ENCODE results near the gene IP6K1. TPM values are rescaled to one million over a fixed set of nuclear protein-coding genes. Genes with fewer than 3 reads are reported as not detected.
"Not testable (repeated sequence)": the region's sequence is repeated elsewhere in the genome, so short reads cannot be mapped to it uniquely, and the experiment has no call there.

IP6K1 gene
- total RNA-seq, 1 donor from 2014 or later: 56.4 TPM

DNA sequence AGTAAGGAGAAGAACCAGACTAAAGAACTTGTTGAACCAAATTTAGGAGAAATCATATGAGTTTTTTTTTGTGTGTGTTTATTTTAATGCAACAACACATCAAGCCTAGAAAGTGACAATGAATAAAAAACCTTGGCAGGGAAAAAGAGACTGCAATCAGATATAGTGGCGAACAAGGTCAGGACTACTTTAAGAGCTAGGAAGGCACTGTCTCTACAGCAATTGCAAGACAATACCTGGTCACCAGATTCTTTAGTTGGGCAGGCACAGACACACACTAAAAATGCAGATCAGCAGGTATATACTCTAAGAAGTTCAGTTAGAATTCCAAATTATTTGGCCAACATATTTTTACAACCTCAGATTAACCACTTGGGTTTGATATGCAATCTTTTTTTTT lies 31.8 kb downstream of the IP6K1 start:
- Mint-ChIP-seq H3K36me3 (ENCODE audit: low read depth, unreplicated experiment) (peaks cover 7% of the 10 kb centered on the region), H3K27me3 (ENCODE audit: unreplicated experiment) (no peaks in the 10 kb centered on the region), H3K27ac (ENCODE audit: unreplicated experiment) (no peak overlapping the region), H3K4me1 (ENCODE audit: unreplicated experiment) (peaks cover 9% of the 10 kb centered on the region), H3K4me3 (ENCODE audit: unreplicated experiment) (no peak overlapping the region), H3K9me3 (ENCODE audit: unreplicated experiment) (no peaks in the 10 kb centered on the region)
- TF ChIP-seq, protein P1, sequence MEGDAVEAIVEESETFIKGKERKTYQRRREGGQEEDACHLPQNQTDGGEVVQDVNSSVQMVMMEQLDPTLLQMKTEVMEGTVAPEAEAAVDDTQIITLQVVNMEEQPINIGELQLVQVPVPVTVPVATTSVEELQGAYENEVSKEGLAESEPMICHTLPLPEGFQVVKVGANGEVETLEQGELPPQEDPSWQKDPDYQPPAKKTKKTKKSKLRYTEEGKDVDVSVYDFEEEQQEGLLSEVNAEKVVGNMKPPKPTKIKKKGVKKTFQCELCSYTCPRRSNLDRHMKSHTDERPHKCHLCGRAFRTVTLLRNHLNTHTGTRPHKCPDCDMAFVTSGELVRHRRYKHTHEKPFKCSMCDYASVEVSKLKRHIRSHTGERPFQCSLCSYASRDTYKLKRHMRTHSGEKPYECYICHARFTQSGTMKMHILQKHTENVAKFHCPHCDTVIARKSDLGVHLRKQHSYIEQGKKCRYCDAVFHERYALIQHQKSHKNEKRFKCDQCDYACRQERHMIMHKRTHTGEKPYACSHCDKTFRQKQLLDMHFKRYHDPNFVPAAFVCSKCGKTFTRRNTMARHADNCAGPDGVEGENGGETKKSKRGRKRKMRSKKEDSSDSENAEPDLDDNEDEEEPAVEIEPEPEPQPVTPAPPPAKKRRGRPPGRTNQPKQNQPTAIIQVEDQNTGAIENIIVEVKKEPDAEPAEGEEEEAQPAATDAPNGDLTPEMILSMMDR (IDR thresholded peaks at IDR 0.05; ENCODE audit: unreplicated experiment): no peak
- no peak for DNase-seq (ENCODE audit: low spot score)

DNA sequence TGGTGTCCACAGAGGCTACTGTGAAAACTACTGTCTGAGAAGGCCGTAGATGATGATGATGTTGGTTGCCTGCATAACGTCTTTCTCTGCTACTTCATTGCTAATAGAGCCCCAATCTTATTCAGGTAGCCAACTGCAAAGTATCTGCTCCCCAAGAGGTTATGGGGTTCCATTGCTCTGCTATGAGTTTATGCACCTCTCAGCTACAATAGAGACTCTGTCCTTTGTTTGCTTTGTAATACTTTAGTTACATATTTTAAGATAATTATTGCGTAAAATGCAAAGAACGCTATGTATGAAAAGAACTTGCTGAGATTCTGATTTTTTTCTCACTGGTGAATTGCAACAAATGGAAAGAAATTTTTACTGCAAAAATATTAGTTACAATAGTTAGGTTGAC lies 34.8 kb downstream of the IP6K1 start:
- no peak for DNase-seq (ENCODE audit: low spot score)
- TF ChIP-seq, protein P1 (IDR thresholded peaks at IDR 0.05; ENCODE audit: unreplicated experiment): no peak
- no peaks in the 10 kb centered on the region for H3K9me3 Mint-ChIP-seq (ENCODE audit: unreplicated experiment)
- H3K36me3 Mint-ChIP-seq (ENCODE audit: low read depth, unreplicated experiment): peaks cover 9% of the 10 kb centered on the region
- H3K27me3 Mint-ChIP-seq (ENCODE audit: unreplicated experiment): no peaks in the 10 kb centered on the region
- H3K4me3 Mint-ChIP-seq (ENCODE audit: unreplicated experiment): no peak overlapping the region
- H3K27ac Mint-ChIP-seq (ENCODE audit: unreplicated experiment): no peak overlapping the region
- H3K4me1 Mint-ChIP-seq (ENCODE audit: unreplicated experiment): peaks cover 9% of the 10 kb centered on the region

DNA sequence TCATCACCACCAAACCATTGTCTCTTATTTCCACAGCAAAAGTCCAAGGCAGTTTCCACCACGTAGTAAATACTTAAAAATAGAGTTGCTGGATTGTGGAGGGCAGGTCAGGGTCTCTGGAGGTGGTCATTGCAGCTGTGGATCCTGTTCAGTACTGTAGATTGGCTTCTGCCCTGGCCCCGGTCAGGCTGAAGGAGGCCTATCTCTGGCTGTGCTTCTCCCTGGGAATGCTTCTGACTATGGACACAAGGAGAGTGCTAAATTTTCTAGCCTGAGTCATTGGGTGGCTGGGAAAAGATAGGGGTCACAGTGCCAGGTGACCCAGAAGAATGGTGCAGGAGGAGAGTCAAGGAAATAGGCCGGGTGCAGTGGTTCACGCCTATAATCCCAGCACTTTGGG lies 36.3 kb downstream of the IP6K1 start:
- Mint-ChIP-seq H3K4me1 (ENCODE audit: unreplicated experiment) (no peaks in the 10 kb centered on the region), H3K27ac (ENCODE audit: unreplicated experiment) (no peak overlapping the region), H3K36me3 (ENCODE audit: low read depth, unreplicated experiment) (peaks cover 12% of the 10 kb centered on the region), H3K27me3 (ENCODE audit: unreplicated experiment) (no peaks in the 10 kb centered on the region), H3K9me3 (ENCODE audit: unreplicated experiment) (no peaks in the 10 kb centered on the region), H3K4me3 (ENCODE audit: unreplicated experiment) (no peak overlapping the region)
- TF ChIP-seq, protein P1 (IDR thresholded peaks at IDR 0.05; ENCODE audit: unreplicated experiment): no peak
- no peak for DNase-seq (ENCODE audit: low spot score)

DNA sequence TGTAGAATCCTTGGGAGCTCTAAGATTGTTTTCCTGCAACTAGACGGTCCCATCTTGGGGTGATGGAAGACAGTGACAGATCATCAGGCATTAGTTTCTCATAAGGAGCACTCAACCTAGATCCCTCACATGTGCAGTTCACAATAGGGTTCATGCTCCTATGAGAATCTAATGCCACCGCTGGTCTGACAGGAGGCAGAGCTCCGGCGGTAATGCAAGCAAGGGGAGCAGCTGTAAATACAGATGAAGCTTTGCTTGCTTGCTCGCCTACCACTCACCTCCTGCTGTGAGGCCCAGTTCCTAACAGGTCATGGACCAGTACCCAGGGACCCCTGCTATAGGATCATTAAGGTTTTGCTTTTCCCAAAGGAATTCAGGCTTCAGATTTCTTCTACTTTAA lies 37.5 kb downstream of the IP6K1 start:
- DNase-seq (ENCODE audit: low spot score); H3K9me3 Mint-ChIP-seq (ENCODE audit: unreplicated experiment); H3K4me3 Mint-ChIP-seq (ENCODE audit: unreplicated experiment); H3K27me3 Mint-ChIP-seq (ENCODE audit: unreplicated experiment); H3K4me1 Mint-ChIP-seq (ENCODE audit: unreplicated experiment); H3K27ac Mint-ChIP-seq (ENCODE audit: unreplicated experiment): not testable (repeated sequence)
- H3K36me3 Mint-ChIP-seq (ENCODE audit: low read depth, unreplicated experiment): peaks cover 12% of the 10 kb centered on the region

DNA sequence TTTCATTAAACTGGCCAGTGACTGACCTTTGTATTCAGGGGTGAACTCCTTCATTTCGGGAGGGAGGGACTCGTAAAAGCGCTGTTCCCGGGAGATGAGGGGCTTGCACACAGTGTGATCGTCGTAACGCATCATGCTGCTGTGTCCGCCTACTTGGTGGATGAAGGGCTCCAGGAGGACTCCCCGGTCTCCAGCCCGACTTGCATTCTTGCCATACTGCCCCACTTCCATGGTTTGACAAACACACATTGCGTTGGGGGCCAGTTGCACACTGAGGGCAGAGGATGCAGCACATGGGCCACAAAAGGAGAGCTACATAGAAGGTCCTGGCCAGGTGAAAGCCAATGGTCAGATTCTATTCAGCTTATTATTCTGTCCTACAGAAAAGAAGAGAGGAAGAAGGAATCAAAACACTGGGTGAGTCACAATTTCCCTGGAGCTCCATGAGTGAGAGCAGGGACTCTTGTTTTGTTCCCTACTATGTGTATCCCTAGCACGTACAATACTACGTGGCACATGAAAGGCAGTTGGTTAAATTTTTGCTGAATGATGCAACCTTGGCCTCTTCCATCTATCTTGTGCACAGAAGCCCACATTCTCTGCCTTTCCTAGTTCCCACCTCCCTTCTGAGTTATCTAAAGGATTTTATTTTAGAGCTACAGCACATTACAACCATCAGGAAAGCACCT lies 38.4 kb downstream of the IP6K1 start:
- Mint-ChIP-seq H3K27ac (ENCODE audit: unreplicated experiment) (no peak overlapping the region), H3K9me3 (ENCODE audit: unreplicated experiment) (no peaks in the 10 kb centered on the region), H3K36me3 (ENCODE audit: low read depth, unreplicated experiment) (peaks cover 10% of the 10 kb centered on the region), H3K27me3 (ENCODE audit: unreplicated experiment) (no peaks in the 10 kb centered on the region), H3K4me3 (ENCODE audit: unreplicated experiment) (no peak overlapping the region), H3K4me1 (ENCODE audit: unreplicated experiment) (no peaks in the 10 kb centered on the region)
- no peak for DNase-seq (ENCODE audit: low spot score)
- TF ChIP-seq, protein P1 (IDR thresholded peaks at IDR 0.05; ENCODE audit: unreplicated experiment): no peak
